HG03460 (cell line): Measurements from ENCODE around the gene ALOX5.
"Not testable (repeated sequence)": the region's sequence is repeated elsewhere in the genome, so short reads cannot be mapped to it uniquely, and the experiment has no call there.

Experiments used
- ATAC-seq: cut with Tn5 transposase; IDR thresholded peaks from one replicate; pipeline ENCODE4 v1.9.1; 2021; ENCODE audit not compliant: unreplicated experiment

Gene ALOX5

DNA sequence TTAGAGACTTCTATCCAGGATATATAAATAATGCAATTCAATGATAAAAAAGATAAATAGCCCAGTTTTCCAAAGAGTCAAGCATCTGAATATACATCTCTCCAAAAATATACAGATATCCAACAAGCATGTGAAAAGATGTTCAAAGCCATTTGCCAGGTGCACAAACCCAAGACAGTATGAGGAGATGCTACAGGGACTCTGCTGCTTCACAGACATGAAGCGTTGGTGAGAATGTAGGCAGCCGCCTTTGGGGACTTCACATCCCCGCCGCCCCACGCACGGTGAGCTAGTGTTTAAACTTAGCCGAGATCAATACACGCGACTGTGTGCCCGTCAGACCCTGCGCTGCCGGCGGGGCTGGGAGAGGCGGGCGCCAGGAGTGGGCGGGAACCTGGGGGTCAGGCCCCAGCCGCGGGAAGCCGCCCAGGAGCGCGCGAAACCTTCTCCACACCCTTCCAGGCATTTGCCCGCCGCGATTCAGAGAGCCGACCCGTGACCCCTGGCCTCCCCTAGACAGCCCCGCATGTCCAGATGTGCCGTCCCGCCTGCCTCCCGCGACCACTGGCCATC is 927 bp upstream of the ALOX5 start:
- peak; percentile 44 for ATAC-seq

DNA sequence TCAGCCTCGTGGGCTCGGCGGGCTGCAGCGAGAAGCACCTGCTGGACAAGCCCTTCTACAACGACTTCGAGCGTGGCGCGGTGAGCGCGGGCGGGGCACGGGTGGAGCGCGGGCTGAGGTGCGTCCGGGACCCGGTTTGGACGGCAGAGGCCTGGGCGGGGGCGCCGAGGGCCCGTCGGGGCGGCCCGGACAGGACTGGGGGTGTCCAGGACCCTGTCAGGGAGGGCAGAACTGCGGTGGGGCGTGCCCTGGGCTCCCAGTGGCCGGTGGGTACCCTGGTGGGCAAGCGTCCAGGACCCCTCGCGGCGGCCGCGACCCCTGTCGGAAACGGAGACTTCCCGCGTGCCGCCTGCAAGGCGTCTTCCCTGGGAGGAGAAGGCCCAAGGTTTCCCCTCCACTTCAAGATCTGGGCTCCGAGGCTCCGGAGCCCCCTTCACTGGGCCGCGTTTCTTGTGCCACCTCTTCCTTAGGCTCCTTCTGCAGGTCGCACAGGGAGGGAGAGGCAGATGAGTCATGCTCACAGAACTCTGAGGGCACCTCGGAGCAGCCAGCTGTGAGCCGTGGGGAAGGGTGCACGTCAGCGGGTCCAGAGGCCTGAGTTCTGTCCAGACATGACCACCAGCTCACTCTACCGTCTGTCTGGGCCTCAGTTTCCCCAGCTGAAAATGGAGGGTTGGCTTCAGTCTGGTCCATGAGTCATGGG is 485 bp downstream of the ALOX5 start:
- ATAC-seq: peak; percentile 16

DNA sequence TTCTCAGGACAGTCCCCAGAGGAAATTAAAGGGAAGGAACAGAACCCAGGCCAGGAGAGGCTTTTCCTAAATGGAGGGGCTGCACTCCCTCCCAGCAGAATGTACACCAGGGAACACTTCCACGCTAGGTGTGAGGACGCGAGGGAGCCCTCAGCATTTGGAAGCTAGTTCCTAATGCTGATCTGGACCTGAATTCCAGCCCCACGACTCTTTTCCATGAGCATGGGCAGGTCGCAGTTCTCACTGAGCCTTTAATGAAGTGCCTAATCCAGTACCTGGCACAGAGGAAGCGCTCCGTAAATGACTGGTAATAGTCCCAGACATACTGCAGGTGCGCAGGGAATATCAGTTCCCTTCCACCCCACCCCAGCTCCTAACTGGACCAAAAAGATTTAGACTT is 1.1 kb downstream of the ALOX5 start:
- ATAC-seq: no peak

DNA sequence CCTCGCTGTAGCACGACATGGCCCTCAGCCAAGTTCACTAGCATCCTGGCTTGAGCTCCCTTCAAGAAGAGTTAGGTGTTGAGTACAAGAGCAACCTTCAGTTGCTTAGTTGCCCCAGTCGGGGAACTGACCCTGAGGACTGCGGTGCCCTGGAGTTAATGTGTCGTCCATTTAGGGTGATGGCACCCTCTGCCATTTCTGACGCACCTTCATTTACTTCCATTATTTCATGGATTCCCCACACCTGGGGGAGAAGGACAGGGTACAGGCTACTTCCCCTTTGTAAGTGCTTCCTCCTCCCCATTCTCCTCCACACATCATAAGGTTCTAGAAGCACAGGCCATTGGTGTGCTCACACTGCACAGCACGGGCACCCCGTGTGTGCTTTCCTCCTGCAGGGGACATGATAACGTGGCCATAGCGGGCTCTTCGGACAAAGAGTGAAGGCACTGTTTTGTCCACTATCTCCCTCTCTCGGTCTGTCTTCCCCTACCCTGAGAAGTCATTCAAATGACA is 1.8 kb downstream of the ALOX5 start:
- no peak for ATAC-seq

DNA sequence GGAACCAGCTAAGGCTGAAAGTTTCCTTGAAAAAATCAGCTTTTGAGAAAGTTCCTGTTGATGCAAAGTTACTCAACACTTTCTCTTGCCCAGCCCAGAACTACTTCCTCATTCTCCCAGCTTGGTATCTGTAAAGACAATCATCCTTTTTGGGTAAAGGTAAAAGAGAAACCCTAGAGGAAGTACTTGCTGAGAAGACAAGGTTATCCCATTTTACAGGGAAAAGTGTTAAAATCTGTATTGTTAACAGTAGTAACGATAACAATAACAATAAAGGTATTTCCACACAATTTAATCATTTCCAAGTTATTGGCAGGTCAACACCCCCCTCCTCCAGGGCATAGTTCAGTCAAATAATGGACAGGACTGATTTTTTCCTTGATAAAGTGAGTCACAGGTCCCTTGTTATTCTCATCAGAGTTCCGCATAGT is 2.4 kb downstream of the ALOX5 start:
- no peak for ATAC-seq

DNA sequence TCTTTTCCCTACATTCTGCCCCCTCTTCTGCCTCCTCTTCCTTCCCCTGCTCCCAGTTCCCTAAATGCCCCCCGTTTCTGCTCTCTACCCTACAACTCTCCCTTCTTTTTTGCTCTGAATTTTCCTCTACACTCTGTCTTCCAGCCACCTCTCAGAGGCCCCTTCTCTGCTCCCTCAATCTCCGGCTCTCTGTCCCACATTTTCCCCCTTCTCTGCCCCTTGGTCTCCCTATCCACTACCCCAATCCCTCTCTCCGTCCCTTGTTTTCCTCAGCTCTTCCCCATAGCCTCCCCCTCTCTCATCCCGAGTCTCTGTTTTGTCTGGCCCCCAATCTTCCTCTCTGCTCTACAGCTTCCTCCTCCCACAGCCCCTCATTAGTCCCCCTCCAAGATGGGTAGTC is 3.3 kb downstream of the ALOX5 start:
- ATAC-seq: no peak

DNA sequence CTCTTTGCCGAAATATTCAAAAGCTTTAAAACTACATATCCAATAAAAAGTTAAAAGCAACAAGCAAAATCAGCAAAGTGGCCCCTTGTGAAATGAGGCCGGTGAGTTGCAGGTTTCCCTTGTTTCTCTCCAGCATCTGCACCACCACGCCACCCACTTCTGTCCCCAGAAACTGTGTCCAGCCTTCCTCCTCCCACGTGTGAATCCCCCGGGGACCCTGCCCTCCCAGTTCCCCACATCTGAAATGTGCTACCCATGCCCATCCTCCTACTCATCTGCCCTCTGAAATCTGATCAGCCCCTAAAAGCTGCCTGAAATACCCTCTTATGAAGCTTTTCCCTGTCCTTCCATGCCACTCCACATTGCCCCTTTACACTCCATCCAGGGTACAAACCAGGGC is 3.8 kb downstream of the ALOX5 start:
- ATAC-seq: no peak

DNA sequence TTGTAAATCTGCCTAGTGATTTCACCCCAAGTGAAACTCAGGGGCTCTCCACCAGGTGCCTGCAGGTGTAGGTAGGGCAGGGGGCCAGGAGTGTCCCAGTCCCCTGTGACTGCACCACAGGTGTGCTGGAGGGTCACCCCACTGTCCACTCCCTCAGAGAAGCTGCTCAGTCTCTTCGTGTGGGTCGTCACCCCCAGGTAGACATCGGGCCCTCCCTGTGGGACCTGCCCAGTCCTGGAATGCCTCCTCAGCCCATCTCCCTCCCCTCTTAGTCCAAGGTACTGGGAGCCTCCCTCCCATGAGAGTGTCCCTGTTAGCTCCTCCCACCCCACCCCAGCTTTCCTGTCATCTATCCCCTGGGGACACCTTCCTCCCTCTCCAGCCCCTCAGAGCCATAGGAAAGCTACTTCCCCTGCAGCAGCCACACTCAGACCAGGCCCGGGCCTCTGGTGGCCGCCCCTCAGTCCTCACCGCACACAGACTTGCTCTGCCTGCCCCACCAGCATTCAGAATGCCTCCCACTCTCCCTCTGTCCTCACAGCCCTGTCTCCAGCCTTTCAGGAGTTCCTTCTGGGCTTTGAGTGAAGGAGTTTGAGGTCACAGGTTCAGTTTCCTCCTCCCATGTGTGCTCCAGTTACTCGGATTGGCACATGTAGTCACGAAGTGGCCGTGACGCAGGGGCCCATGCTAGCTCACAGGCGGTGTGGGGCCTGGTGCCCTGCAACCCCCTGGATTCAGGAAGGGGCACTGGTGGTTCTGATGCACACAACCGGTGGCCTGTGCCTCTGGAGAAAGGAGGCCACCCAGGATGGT is 5.1 kb downstream of the ALOX5 start:
- no peak for ATAC-seq

DNA sequence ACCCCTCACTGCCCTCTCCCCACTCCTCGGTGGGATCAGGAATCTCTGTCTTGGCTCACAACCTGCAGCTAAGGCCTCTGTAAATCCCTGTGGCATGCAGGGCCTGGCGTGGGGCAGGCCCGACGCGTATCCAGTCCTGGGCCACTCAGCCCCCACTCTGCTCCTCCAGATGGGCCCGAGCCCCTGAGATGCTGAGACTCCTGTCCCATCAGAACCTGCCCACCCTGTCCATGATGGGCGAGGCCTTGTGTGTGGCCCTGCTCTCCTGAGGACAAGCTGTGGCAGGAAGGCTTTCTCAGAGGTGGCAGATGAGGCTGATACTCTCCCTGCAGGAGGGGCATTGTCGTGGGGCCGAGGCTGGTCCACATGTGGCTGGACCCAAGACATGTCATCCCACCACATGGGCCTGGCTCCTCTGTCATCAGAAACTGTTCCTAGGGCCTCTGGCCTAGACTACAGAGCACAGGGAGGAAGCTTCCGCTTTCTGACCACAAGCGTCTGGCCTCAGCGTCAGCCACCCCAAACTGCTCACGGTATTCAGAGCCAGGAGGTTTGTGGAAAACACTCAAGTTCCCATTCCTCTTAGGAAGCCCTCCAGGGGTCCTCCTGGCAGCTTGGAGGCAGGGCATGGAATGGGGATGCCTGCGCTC is 6.0 kb downstream of the ALOX5 start:
- no peak for ATAC-seq

DNA sequence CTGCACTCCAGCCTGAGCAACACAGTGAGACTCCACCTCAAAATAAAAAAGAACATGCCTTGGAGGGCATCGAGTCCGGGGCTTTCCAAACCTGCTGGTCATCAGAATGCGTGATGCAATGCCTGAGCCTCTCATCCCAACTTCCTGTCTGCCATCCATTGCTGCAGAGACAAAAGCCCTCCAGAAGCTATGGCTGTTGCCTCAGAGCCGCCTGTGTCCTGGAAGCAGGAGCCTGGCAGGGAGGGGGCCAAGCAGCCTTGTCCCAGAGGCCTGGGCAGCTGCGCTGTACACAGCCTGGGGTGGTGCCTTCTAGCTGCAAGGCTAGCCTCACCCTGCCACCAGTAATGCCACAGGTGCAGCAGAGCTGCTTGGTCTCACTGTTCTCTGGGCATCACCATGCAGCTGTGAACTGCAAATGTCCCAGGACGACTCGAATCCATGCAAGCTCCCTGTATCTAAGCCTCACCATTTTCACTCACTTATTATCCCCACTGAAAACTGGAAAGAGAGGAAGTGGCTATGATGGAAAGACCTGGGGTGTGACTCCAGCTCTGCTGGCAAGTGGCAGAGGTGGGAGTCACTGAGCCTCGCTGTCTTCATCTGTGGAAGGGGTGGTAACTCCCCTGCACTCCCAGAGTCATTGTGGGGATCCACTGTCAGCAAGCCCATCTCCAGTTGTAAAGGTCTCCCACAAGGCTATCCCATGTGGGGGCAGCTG is 7.0 kb downstream of the ALOX5 start:
- no peak for ATAC-seq

DNA sequence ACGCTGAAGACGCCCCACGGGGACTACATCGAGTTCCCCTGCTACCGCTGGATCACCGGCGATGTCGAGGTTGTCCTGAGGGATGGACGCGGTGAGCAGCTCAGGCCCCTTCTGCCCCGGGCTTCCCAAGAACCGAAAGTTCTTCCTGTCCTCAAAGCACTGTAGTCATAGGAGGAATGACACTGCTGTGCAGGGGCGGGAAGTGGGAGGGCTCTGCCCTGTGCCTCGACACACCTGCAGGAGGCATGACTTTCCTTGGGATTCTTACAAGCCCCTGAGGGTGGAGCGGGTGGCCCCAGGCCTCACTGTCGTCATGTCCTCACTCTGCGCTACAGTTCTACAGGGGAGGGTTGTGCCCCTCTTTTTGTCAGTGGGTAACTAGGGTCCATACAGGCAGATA is 8.6 kb downstream of the ALOX5 start:
- ATAC-seq: no peak

DNA sequence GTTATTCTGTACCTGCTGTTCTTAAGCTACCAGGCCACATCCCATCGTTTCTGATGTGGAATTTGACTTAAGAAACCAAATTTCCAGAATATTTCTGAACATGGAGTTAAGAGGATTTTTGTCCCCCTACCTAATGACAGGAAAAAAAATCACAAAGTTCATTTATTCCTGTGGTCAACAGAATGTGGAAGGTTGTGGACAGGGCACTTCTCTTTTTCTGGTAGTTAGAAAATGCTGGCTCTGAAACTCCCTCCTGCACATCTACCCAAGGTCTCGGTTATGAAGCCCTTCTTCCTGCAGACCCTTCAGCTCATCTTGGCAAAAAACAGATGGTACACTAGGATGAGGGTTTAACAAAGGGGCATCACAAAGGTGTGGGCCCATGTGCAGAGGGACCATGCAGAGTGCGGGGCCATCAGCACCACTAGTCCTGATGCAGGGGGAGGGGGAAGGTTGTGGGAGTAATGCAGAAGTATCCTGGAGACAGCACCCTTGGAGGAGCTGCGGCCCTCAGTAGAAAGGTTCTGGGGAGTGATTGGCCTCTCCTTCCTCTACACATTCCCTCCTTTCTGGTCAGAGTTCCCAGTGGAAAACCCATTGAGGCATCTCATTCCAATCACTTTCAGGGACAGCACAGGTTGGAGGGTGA is 9.8 kb downstream of the ALOX5 start:
- no peak for ATAC-seq

DNA sequence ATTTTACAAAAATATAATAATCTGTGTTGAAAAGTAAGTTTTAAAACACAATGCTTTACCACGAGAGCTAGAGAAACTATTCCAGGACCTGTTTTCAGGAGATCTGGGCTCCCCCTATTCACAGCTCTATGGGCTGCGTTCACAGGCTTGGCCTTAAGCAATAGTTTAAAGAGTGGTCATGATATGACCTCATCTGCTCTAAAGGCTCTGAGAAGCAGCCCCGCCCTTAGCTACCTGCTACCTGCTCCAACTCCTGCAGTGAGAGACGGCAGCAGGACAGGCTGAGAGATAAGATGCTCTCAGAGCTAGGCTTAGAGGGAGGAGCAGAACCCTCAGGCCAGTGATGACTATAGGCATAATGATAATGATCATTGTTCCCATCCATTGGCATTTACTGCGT is 12.6 kb downstream of the ALOX5 start:
- no peak for ATAC-seq

DNA sequence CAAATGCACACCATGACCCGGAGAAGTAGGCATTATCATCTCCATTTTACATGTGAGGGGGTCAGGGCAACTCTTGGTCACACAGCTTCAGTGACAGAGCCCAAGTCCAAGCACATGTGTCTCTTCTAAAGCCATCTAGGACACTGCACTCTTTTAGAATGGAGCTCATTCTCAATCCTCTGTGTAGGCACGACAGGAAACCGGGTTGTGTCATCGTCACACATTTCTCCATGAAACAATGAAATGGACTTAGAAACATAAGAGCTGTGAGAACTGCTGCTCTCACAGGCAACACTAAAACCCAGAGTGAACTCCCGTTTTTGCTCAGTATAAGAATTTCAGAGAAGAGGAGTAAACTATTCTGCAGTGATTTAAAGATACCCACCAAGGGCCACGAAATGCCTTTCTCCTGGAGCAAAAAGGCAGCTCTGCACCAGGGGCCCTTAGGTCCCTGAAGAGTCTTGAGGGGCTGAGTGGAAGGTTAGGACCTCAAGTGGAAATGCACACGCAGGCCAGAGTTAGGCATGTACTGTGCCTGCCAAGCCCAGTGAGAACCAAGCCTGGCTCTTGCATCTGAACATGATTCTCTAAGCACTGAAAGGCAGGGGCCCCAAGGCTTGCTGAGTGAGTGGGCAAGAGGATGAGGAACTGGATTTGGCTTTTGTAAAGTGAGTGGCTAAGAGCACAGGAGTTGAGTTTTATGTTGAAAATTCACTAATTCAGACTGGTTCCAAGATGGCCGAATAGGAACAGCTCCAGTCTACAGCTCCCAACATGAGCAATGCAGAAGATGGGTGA is 13.3 kb downstream of the ALOX5 start:
- no peak for ATAC-seq

DNA sequence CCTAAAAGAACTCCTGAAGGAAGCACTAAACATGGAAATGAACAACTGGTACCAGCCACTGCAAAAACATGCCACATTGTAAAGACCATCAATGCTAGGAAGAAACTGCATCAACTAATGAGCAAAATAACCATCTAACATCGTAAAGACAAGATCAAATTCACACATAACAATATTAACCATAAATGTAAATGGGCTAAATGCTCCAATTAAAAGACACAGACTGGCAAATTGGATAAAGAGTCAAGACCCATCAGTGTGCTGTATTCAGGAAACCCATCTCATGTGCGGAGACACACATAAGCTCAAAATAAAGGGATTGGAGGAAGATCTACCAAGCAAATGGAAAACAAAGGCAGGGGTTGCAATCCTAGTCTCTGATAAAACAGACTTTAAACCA is 15.7 kb downstream of the ALOX5 start:
- not testable (repeated sequence) for ATAC-seq

DNA sequence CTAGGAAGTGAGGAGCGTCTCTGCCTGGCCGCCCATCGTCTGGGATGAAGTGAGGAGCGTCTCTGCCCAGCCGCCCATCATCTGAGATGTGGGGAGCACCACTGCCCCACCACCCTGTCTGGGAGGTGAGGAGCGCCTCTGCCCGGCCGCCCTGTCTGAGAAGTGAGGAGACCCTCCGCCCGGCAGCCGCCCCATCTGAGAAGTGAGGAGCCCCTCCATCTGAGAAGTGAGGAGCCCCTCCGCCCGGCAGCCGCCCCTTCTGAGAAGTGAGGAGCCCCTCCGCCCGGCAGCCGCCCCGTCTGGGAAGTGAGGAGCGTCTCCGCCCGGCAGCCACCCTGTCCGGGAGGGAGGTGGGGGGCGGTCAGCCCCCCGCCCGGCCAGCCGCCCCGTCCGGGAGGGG is 17.6 kb downstream of the ALOX5 start:
- ATAC-seq: not testable (repeated sequence)

DNA sequence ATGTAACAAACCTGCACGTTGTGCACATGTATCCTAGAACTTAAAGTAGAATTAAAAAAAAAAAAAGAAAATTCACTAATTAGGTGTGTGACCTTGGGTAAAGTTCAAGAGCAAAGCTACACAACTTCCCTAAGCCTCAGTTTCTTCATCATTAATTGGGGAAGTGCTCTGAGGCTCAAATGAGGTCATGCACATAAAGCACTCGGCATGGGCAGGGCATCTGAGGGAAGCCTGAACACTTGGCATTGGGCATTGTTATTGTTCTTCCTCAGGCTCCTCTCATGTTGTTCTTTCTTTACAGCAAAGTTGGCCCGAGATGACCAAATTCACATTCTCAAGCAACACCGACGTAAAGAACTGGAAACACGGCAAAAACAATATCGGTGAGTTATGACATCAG is 21.5 kb downstream of the ALOX5 start:
- ATAC-seq: no peak

DNA sequence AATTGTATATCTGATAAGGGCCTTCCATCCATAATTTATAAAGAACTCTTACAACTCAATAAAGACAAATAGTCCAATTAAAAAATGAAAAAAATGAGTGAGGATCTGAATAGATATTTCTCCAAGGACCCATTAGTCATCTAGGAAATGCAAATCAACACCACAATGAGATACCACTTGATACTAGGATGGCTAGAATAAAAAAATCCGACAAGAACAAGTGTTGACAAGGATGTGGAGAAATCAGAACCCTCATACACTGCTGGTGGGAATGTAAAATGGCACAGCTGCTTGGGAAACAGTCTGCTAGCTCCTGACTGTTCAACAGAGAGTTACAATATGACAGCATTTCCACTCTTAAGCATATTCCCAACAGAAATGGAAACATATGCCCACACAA is 24.6 kb downstream of the ALOX5 start:
- no peak for ATAC-seq

DNA sequence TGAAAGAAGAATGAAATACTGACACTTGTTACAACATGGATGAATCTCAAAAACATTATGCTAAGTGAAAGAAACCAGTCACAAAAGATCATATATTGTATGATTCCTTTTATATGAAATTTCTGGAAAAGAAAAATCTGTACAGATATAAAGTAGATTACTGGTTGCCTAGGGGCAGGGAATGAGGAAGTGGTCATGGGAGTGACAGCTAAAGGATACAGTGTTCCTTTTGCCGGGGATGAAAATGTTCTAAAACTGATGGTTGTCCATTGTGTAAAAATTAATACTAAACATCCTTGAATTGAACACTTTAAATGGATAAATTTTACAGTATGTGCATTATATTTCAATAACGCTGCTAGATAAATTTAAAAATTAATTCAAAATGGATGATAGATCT is 25.1 kb downstream of the ALOX5 start:
- no peak for ATAC-seq

DNA sequence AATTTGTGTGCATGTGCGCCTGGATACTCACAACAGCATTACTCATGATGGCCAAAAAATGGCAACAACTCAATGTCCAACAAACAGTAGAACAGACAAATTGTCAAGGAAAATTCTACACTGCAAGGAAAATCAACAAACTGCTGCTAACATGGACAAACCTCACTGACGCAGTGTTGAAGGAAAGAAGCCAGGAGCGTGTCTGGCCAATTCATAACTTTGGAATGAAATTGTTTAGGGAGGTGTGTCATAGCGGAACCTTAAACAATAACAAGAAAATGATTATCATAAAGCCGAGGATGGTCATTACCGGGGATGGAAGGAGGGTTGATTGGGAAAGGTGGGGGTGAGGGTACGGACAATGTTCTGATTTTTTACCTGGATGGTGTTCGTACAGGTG is 29.1 kb downstream of the ALOX5 start:
- no peak for ATAC-seq
